Breast epithelium (tissue), 3 donors: ENCODE data around the gene CLDN34.

ENCODE experiments used
- CTCF ChIP-seq, 3 donors: fragments of 450-650 bp; IDR thresholded peaks; one replicate each; pipeline ENCODE4 v1.5.1; 2016 to 2017; ENCODE audit warnings: antibody characterized with exemption in 3 of 3, mild to moderate bottlenecking in 3 of 3, moderate library complexity in 3 of 3
- POLR2A ChIP-seq: fragments of 450-650 bp; IDR thresholded peaks from one replicate; pipeline ENCODE4 v1.6.1; 2016; ENCODE audit warnings: antibody characterized with exemption, mild to moderate bottlenecking, moderate library complexity

GRCh38 chrX:9980401-9980800 is 13.2 kb downstream of the CLDN34 start:
- TF ChIP-seq CTCF (IDR thresholded peaks at IDR 0.05): no peak
- TF ChIP-seq POLR2A: no peak
